RWPE2 (cell line): Measurements from ENCODE around the gene PRDM2.
A peak's percentile ranks its signal among the peaks of the same experiment; 100 is the strongest.
"Not testable (repeated sequence)": the region's sequence is repeated elsewhere in the genome, so short reads cannot be mapped to it uniquely, and the experiment has no call there.

Experiments
- ATAC-seq: fragments of 200-7000 bp; cut with Tn5 transposase; 3 replicates; pipeline ENCODE4 v1.9.1; 2021; ENCODE audit warnings: low read depth
- DNase-seq: peaks from one replicate; pipeline ENCODE4 v3.0.0-alpha.2; 2020; ENCODE audit warnings: low spot score
- H3K27ac ChIP-seq: fragments of 450-650 bp; 2 replicates; pipeline ENCODE4 v1.5.1; 2017; ENCODE audit warnings: mild to moderate bottlenecking; ENCODE audit not compliant: poor library complexity, severe bottlenecking
- H3K27me3 ChIP-seq: fragments of 250-450 bp; sonication (Bioruptor Pico); 2 replicates; pipeline ENCODE4 v1.5.1; 2021; ENCODE audit warnings: mild to moderate bottlenecking, moderate library complexity; ENCODE audit not compliant: insufficient read depth, poor library complexity, severe bottlenecking
- H3K36me3 ChIP-seq: fragments of 250-450 bp; sonication (Bioruptor Pico); 2 replicates; pipeline ENCODE4 v1.5.1; 2020; ENCODE audit warnings: low read depth, mild to moderate bottlenecking, moderate library complexity
- H3K4me1 ChIP-seq: fragments of 250-450 bp; sonication (Bioruptor Pico); 2 replicates; pipeline ENCODE4 v1.5.1; 2021; ENCODE audit warnings: mild to moderate bottlenecking, moderate library complexity; ENCODE audit not compliant: insufficient read depth, poor library complexity, severe bottlenecking
- H3K4me3 ChIP-seq: fragments of 250-450 bp; sonication (Bioruptor Pico); 2 replicates; pipeline ENCODE4 v1.5.1; 2021; ENCODE audit warnings: mild to moderate bottlenecking, moderate library complexity; ENCODE audit not compliant: severe bottlenecking
- H3K9me3 ChIP-seq: fragments of 250-450 bp; sonication (Bioruptor Pico); 2 replicates; pipeline ENCODE4 v1.5.1; 2021; ENCODE audit warnings: mild to moderate bottlenecking, moderate library complexity; ENCODE audit not compliant: severe bottlenecking
- TF ChIP-seq, protein P1 (sequence below): fragments of 450-650 bp; IDR thresholded peaks from one replicate; pipeline ENCODE4 v1.5.1; 2017; ENCODE audit warnings: mild to moderate bottlenecking, moderate library complexity; ENCODE audit not compliant: poor library complexity, severe bottlenecking

Gene PRDM2

DNA sequence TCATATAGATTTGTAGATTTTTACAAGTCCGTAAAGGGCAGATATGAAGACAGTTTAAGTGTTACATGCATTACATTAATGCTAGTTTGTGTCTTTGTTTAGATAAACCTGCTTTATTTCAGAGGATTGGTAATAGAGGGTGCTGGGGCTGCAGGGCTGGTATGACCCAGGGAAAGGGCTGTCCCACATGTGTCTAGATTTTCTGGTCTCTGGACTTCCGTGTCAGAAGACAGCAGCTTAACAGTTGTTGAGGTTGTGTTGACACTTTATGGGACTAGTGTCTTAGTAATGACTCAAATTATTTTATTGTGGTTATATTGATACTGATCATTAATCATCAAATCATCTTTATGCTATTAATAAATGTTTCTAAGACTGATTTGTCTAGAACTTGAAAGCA, 10.1 kb downstream of the PRDM2 start:
- Histone ChIP-seq H3K27me3 (no peaks in the 10 kb centered on the region), H3K4me3 (no peak overlapping the region), H3K4me1 (peaks cover 3% of the 10 kb centered on the region), H3K27ac (no peak overlapping the region), H3K36me3 (no peaks in the 10 kb centered on the region), H3K9me3 (no peaks in the 10 kb centered on the region)
- DNase-seq (no peak), ATAC-seq (no peak)
- TF ChIP-seq, protein P1, sequence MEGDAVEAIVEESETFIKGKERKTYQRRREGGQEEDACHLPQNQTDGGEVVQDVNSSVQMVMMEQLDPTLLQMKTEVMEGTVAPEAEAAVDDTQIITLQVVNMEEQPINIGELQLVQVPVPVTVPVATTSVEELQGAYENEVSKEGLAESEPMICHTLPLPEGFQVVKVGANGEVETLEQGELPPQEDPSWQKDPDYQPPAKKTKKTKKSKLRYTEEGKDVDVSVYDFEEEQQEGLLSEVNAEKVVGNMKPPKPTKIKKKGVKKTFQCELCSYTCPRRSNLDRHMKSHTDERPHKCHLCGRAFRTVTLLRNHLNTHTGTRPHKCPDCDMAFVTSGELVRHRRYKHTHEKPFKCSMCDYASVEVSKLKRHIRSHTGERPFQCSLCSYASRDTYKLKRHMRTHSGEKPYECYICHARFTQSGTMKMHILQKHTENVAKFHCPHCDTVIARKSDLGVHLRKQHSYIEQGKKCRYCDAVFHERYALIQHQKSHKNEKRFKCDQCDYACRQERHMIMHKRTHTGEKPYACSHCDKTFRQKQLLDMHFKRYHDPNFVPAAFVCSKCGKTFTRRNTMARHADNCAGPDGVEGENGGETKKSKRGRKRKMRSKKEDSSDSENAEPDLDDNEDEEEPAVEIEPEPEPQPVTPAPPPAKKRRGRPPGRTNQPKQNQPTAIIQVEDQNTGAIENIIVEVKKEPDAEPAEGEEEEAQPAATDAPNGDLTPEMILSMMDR, result no peak

DNA sequence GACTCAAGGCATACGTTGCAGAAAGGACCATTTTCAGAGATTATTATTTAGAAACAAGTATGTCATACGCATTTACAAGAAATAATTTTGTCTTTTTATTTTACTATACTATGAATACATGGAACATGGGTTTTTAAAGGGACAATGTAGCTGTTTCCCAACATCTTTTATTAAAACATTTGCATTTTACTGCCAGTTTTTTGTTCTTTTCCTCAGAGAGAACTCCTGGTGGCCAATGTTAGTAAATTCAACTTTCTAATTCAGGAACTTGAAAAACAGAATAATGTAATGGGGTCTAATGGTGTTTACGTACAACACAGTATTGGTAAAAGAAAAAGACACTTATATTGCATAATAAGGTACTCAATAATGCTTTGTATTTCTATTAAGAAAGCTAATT, 14.9 kb downstream of the PRDM2 start:
- ATAC-seq (no peak), DNase-seq (no peak)
- H3K4me1 ChIP-seq, result no peaks in the 10 kb centered on the region

DNA sequence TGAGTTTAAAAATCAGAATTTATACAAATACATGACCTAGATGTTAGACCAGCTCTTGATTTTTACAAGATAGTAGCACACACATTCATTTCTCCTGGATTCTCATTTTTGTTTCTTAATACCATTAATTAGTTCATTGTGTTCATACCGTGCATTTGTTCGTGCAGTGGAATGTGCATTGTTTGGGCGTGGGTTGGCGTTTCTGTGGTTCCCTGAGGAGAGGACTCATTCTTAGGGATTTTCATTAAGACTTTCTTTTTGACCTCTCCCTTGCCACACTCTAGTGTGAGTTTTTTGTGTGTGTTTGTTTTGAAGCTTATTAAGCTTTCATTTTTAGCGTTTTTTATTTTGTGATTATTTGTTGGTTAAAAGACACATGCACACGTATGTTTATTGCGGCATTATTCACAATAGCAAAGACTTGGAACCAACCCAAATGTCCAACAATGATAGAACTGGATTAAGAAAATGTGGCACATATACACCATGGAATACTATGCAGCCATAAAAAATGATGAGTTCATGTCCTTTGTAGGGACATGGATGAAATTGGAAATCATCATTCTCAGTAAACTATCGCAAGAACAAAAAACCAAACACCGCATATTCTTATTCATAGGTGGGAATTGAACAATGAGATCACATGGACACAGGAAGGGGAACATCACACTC, 15.8 kb downstream of the PRDM2 start:
- DNase-seq, ATAC-seq, H3K9me3 ChIP-seq, H3K36me3 ChIP-seq, H3K4me1 ChIP-seq, H3K4me3 ChIP-seq, H3K27me3 ChIP-seq, H3K27ac ChIP-seq: not testable (repeated sequence)

More for the DNA sequence above, 14.9 kb downstream of the PRDM2 start:
- Histone ChIP-seq H3K36me3 (no peaks in the 10 kb centered on the region), H3K9me3 (no peaks in the 10 kb centered on the region), H3K27ac (no peak overlapping the region), H3K27me3 (no peaks in the 10 kb centered on the region), H3K4me3 (no peak overlapping the region)
- TF ChIP-seq, protein P1, result no peak

DNA sequence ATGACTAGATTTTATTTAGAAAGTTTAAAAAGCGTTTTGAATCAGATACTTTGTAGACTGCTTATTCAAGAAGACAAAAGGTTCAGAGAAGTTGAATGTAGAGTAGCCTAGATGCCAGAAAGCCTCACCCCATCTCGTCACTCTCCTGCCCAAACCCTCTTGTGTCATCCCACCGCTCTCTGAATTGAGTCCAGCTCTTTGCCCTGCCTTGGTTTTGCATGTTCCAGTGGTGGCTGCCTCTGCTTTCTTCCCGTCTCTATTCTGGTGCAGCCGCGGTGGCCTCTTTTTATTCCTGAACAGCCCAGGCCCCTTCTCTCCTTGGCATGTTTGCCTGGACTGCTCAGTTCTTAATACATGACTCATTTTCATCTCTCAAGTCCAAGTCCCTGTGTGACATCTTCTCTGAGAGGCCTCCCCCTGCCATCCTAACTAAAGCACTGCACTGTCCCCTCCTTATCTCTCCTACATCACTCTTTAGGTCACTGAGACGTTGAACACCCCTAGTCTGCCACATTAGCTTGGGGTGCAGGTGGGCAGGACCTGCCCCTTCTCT, 22.9 kb downstream of the PRDM2 start:
- no peak for DNase-seq
- Histone ChIP-seq H3K4me3 (no peak overlapping the region), H3K27ac (no peak overlapping the region), H3K27me3 (no peaks in the 10 kb centered on the region), H3K4me1 (no peaks in the 10 kb centered on the region), H3K36me3 (no peaks in the 10 kb centered on the region), H3K9me3 (no peaks in the 10 kb centered on the region)
- ATAC-seq, result no peak
- TF ChIP-seq, protein P1, result no peak

DNA sequence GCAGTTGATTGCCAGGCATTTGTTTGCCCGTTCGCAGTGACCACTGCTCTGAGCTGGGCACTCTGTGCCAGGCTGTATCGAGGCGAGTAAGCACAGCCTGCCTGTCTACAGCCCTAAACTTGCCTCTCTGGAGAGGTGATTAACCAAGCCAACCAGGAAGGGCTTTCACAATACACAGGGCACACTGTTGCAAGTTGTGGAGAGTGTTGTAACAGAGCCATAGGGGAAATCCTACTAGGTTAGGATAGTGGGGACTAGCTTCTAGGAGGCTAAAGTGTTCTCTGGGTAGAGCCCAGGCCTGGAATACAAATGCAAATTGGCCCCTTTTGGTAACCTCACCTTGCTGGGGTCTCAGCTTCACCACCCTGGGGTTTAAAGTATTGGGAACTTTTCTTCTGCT, 23.8 kb downstream of the PRDM2 start:
- Histone ChIP-seq H3K4me1 (no peaks in the 10 kb centered on the region), H3K36me3 (no peaks in the 10 kb centered on the region), H3K9me3 (no peaks in the 10 kb centered on the region), H3K4me3 (no peak overlapping the region), H3K27ac (no peak overlapping the region), H3K27me3 (no peaks in the 10 kb centered on the region)
- TF ChIP-seq, protein P1, result no peak
- peak; percentile 49; the same call in 1 of the 3 replicates for ATAC-seq
- DNase-seq, result no peak
